Fibroblast of skin of right biceps (primary cell): ENCODE results near the gene STK35.

Experiments used
- DNase-seq: peaks from one replicate; pipeline ENCODE4 v3.0.0-alpha.2; 2013

STK35 gene

GRCh38 chr20:2108498-2108897 lies 6.9 kb downstream of the STK35 start:
- no peak for DNase-seq

GRCh38 chr20:2108987-2109386 lies 7.4 kb downstream of the STK35 start:
- DNase-seq, result peak; percentile 78

GRCh38 chr20:2109425-2110210 lies 8.0 kb downstream of the STK35 start:
- DNase-seq, result no peak

- no peak for DNase-seq
Measured at GRCh38 chr20:2112910-2113309, 11.3 kb downstream of the STK35 start.

- DNase-seq, result no peak
Measured at GRCh38 chr20:2114127-2114959, 12.7 kb downstream of the STK35 start.

- no peak for DNase-seq
Measured at GRCh38 chr20:2114990-2115681, 13.5 kb downstream of the STK35 start.

GRCh38 chr20:2116170-2116940 lies 14.7 kb downstream of the STK35 start:
- no peak for DNase-seq

- no peak for DNase-seq
Measured at GRCh38 chr20:2118783-2119182, 17.2 kb downstream of the STK35 start.

GRCh38 chr20:2122936-2123335 lies 21.3 kb downstream of the STK35 start:
- DNase-seq, result no peak

- no peak for DNase-seq
Measured at GRCh38 chr20:2123720-2124119, 22.1 kb downstream of the STK35 start.

GRCh38 chr20:2124564-2125213 lies 23.1 kb downstream of the STK35 start:
- DNase-seq, result no peak

GRCh38 chr20:2125474-2126112 lies 24.0 kb downstream of the STK35 start:
- DNase-seq, result no peak

- no peak for DNase-seq
Measured at GRCh38 chr20:2127238-2127637, 25.6 kb downstream of the STK35 start.

- no peak for DNase-seq
Measured at GRCh38 chr20:2128542-2128941, 26.9 kb downstream of the STK35 start.

- DNase-seq, result no peak
Measured at GRCh38 chr20:2130062-2130591, 28.5 kb downstream of the STK35 start.

GRCh38 chr20:2130683-2131082 lies 29.1 kb downstream of the STK35 start:
- no peak for DNase-seq

GRCh38 chr20:2131366-2131765 lies 29.7 kb downstream of the STK35 start:
- peak; percentile 81 for DNase-seq

GRCh38 chr20:2132461-2132901 lies 30.9 kb downstream of the STK35 start:
- no peak for DNase-seq

GRCh38 chr20:2133318-2134183 lies 31.9 kb downstream of the STK35 start:
- peak; percentile 75 for DNase-seq

GRCh38 chr20:2135013-2135412 lies 33.4 kb downstream of the STK35 start:
- peak; percentile 44 for DNase-seq
